C4-2B (cell line): ENCODE measurements around the gene INSIG2.

Source experiments
- CTCF ChIP-seq: fragments of 450-650 bp; conservative IDR thresholded peaks from 2 replicates; pipeline ENCODE4 v1.5.1; 2017; ENCODE audit warnings: mild to moderate bottlenecking
- ZFX ChIP-seq: fragments of 450-650 bp; IDR thresholded peaks from 2 replicates; pipeline ENCODE4 v1.6.1; 2017

GRCh38 chr2:118128826-118129225, 40.6 kb downstream of the INSIG2 start:
- TF ChIP-seq CTCF (no peak), ZFX (no peak)
